IMR-90 (cell line): Measurements from ENCODE around the gene KCNQ1.

Experiments used
- RFX5 ChIP-seq: IDR thresholded peaks from 2 replicates; pipeline ENCODE4 v1.8.0; 2012; ENCODE audit warnings: low read depth, mild to moderate bottlenecking, low read length, moderate library complexity
- USF2 ChIP-seq: fragments of 150-350 bp; IDR thresholded peaks from 2 replicates; pipeline ENCODE4 v1.6.1; 2017; ENCODE audit warnings: mild to moderate bottlenecking, antibody characterized with exemption, low read length, low read depth

DNA sequence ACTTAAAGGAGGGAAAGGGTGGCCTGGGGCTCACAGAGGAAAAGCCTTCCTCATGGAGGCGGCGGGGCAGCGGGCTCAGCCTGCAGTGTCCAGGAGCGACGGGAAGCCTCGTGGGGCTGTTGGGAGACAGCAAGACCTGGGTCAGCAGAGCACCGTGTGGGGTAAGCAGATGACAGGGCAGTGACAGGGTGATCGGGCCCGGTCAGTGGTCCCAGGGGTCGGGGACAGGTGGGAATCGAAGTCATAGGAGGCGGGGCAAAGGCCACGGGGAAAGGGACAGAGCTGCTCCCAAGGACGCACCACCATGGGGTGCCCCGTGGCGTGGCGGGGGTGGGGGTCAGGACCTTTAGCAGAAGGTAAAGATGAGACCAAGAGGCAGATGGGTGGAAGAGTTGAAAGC, 390.9 kb downstream of the KCNQ1 start:
- TF ChIP-seq RFX5 (no peak), USF2 (no peak)
